OCI-LY3 (cell line): ENCODE measurements around the gene MAK.
A peak's percentile ranks its signal among the peaks of the same experiment; 100 is the strongest.

Source experiments
- H2AFZ ChIP-seq: fragments of 200-600, 300-600 bp; shearing (Covaris generic); 2 replicates; pipeline ENCODE4 v1.6.0; 2014; ENCODE audit warnings: antibody characterized with exemption, low read depth, low read length
- H3K27ac ChIP-seq: fragments of 200-600, 300-600 bp; sonication (generic); 2 replicates; pipeline ENCODE4 v1.5.1; 2014; ENCODE audit warnings: mild to moderate bottlenecking, low read length, moderate library complexity, mixed read lengths
- H3K27me3 ChIP-seq: fragments of 200-600, 300-600 bp; sonication (generic); 2 replicates; pipeline ENCODE4 v1.6.1; 2014; ENCODE audit warnings: low read depth, low read length, mixed read lengths
- H3K36me3 ChIP-seq: fragments of 200-600, 300-600 bp; sonication (generic); replicated peaks from 2 replicates; pipeline ENCODE3; 2014; ENCODE audit warnings: low read depth, low read length, mixed read lengths
- H3K4me1 ChIP-seq: fragments of 300-600, 200-600 bp; sonication (generic); 2 replicates; pipeline ENCODE4 v1.6.1; 2014; ENCODE audit warnings: low read length, mixed read lengths
- H3K4me2 ChIP-seq: fragments of 200-600, 300-600 bp; sonication (generic); 2 replicates; pipeline ENCODE4 v1.6.1; 2014; ENCODE audit warnings: low read length, mixed read lengths
- H3K4me3 ChIP-seq: fragments of 300-600, 200-600 bp; sonication (generic); 2 replicates; pipeline ENCODE4 v1.5.1; 2014; ENCODE audit warnings: antibody characterized with exemption, mild to moderate bottlenecking, low read length, moderate library complexity
- H3K79me2 ChIP-seq: fragments of 300-600, 200-600 bp; shearing (Covaris generic); 2 replicates; pipeline ENCODE4 v1.6.1; 2014; ENCODE audit warnings: mild to moderate bottlenecking, low read length, mixed read lengths
- H3K9ac ChIP-seq: fragments of 300-600, 200-600 bp; shearing (Covaris generic); 2 replicates; pipeline ENCODE4 v1.6.0; 2014; ENCODE audit warnings: mild to moderate bottlenecking, low read length, moderate library complexity
- H3K9me3 ChIP-seq: fragments of 200-600, 300-600 bp; shearing (Covaris generic); 2 replicates; pipeline ENCODE4 v1.6.1; 2014; ENCODE audit warnings: low read length, mixed read lengths; ENCODE audit not compliant: insufficient read depth
- H4K20me1 ChIP-seq: fragments of 200-600, 300-600 bp; sonication (generic); 2 replicates; pipeline ENCODE4 v1.6.1; 2016; ENCODE audit warnings: low read length, mixed read lengths; ENCODE audit not compliant: insufficient read depth
- CTCF ChIP-seq: fragments of 200-600, 300-600 bp; sonication (generic); IDR thresholded peaks from 2 replicates; pipeline ENCODE4 v1.5.1; 2014; ENCODE audit warnings: antibody characterized with exemption, low read length, low read depth
- EZH2phosphoT487 ChIP-seq: fragments of 200-600 bp; shearing (Covaris generic); IDR thresholded peaks from 2 replicates; pipeline ENCODE4 v1.6.1; 2018; ENCODE audit warnings: antibody characterized with exemption, mixed run types, low read depth

Gene MAK

GRCh38 chr6:10794239-10794638 is 44.1 kb downstream of the MAK start:
- Histone ChIP-seq H3K9ac (no peak overlapping the region), H3K9me3 (no peaks in the 10 kb centered on the region), H4K20me1 (no peaks in the 10 kb centered on the region), H2AFZ (no peak overlapping the region), H3K4me2 (0 out of 2 replicates have a peak overlapping the region, but pooled peaks have one; percentile 1), H3K27ac (no peak overlapping the region), H3K27me3 (no peaks in the 10 kb centered on the region), H3K79me2 (no peaks in the 10 kb centered on the region), H3K36me3 (no peaks in the 10 kb centered on the region), H3K4me3 (no peak overlapping the region), H3K4me1 (peaks cover 10% of the 10 kb centered on the region)
- TF ChIP-seq EZH2phosphoT487 (no peak), CTCF (no peak)

GRCh38 chr6:10793695-10794094 is 44.6 kb downstream of the MAK start:
- Histone ChIP-seq H3K27ac (no peak overlapping the region), H3K9me3 (no peaks in the 10 kb centered on the region), H3K4me2 (0 out of 2 replicates have a peak overlapping the region, but pooled peaks have one; percentile 1), H3K79me2 (no peaks in the 10 kb centered on the region), H2AFZ (no peak overlapping the region), H3K27me3 (no peaks in the 10 kb centered on the region), H3K9ac (no peak overlapping the region), H3K4me3 (no peak overlapping the region), H3K36me3 (no peaks in the 10 kb centered on the region), H3K4me1 (peaks cover 10% of the 10 kb centered on the region), H4K20me1 (no peaks in the 10 kb centered on the region)
- TF ChIP-seq EZH2phosphoT487 (no peak), CTCF (no peak)

GRCh38 chr6:10793035-10793434 is 45.3 kb downstream of the MAK start:
- no peak overlapping the region for H3K27ac ChIP-seq
- H4K20me1 ChIP-seq = no peaks in the 10 kb centered on the region
- no peaks in the 10 kb centered on the region for H3K27me3 ChIP-seq
- H3K9me3 ChIP-seq = no peaks in the 10 kb centered on the region
- H3K79me2 ChIP-seq = no peaks in the 10 kb centered on the region
- no peak overlapping the region for H3K4me2 ChIP-seq
- H3K4me3 ChIP-seq = no peak overlapping the region
- no peak for TF ChIP-seq EZH2phosphoT487
- TF ChIP-seq CTCF = no peak
- no peak overlapping the region for H3K9ac ChIP-seq
- no peak overlapping the region for H2AFZ ChIP-seq
- H3K4me1 ChIP-seq = peaks cover 10% of the 10 kb centered on the region
- no peaks in the 10 kb centered on the region for H3K36me3 ChIP-seq

- Histone ChIP-seq H4K20me1 (no peaks in the 10 kb centered on the region), H3K36me3 (no peaks in the 10 kb centered on the region), H3K4me2 (no peak overlapping the region), H3K4me3 (no peak overlapping the region), H3K9ac (no peak overlapping the region), H3K27me3 (no peaks in the 10 kb centered on the region), H3K4me1 (peaks cover 10% of the 10 kb centered on the region), H2AFZ (no peak overlapping the region), H3K27ac (no peak overlapping the region), H3K9me3 (no peaks in the 10 kb centered on the region), H3K79me2 (no peaks in the 10 kb centered on the region)
- no peak for TF ChIP-seq CTCF
- no peak for TF ChIP-seq EZH2phosphoT487
Observed at GRCh38 chr6:10792101-10792500, 46.2 kb downstream of the MAK start.
